NT2/D1 (cell line): ENCODE data around the gene RXYLT1.

Source experiments
- YY1 ChIP-seq: IDR thresholded peaks from 2 replicates; pipeline ENCODE4 v1.6.1; 2011; ENCODE audit not compliant: insufficient read length, insufficient read depth
- ZNF274 ChIP-seq: IDR thresholded peaks from 2 replicates; pipeline ENCODE4 v1.6.1; 2011; ENCODE audit warnings: mild to moderate bottlenecking, low read depth, low read length

GRCh38 chr12:63820427-63820826 is 40.7 kb downstream of the RXYLT1 start:
- TF ChIP-seq YY1 (no peak), ZNF274 (no peak)
